ENCODE results near the gene SLC9A6.

The SLC9A6 gene

GRCh38 chrX:135985157-135985972 lies at the start of gene SLC9A6:
Gene SLC9A6, plus strand, starts transcription at chrX:135985435. Its CDS starts 224 bp downstream, at chrX:135985659.
- H3K9me3 ChIP-seq (ENCODE audit: control insufficient read depth, insufficient read depth, low read depth, low read length) = no peaks in the 10 kb centered on the region; the same call in 1 of the 2 replicates
- ChIA-PET CTCF (no interaction called here), POLR2A (interaction anchor here (0.6 to 1.4 kb wide), 5 partner anchors 8 to 67 kb away, joined by 4 to 8 read pairs (median 4); partner anchors contain the start of gene MMGT1)
- peak within 1 kb of the TSS; percentile 75 for H3K27ac ChIP-seq (ENCODE audit: extremely low read depth, low read depth, low read length)
- H3K36me3 ChIP-seq (ENCODE audit: control insufficient read depth in 2 of 2, insufficient read depth in 1 of 2, low read length in 2 of 2) = no peaks in the 10 kb centered on the region
- peak within 1 kb of the TSS; percentile 77 for H3K4me3 ChIP-seq (ENCODE audit: low read depth, low read length)
- peaks cover 2% of the 10 kb centered on the region; the same call in 1 of the 2 replicates for H3K4me1 ChIP-seq (ENCODE audit: control insufficient read depth, insufficient read depth, low read length)
- TF ChIP-seq MEIS1 (CRISPR knock-in tag; IDR thresholded peaks at IDR 0.05; ENCODE audit: borderline replicate concordance) = no peak
- peak; percentile 60; the same call in 1 of the 2 replicates for TF ChIP-seq KLF16 (tag by site-specific recombination; IDR thresholded peaks at IDR 0.05)
- peak; percentile 76 for TF ChIP-seq ZBTB26 (tag by site-specific recombination; optimal IDR thresholded peaks at IDR 0.05)
- TF ChIP-seq ZNF211 (tag by site-specific recombination; IDR thresholded peaks at IDR 0.05; ENCODE audit: low read depth) = no peak
- no peak for TF ChIP-seq ZSCAN5A (tag by site-specific recombination; IDR thresholded peaks at IDR 0.05)
- no peak for TF ChIP-seq GLIS1 (tag by site-specific recombination; IDR thresholded peaks at IDR 0.05)
- peak; percentile 75 for TF ChIP-seq ZNF335 (tag by site-specific recombination; conservative IDR thresholded peaks at IDR 0.05)
- TF ChIP-seq OSR2 (tag by site-specific recombination; IDR thresholded peaks at IDR 0.05) = no peak
- TF ChIP-seq ZNF341 (tag by site-specific recombination; IDR thresholded peaks at IDR 0.05; ENCODE audit: low read depth) = peak; percentile 58
- TF ChIP-seq PRDM2 (tag by site-specific recombination; IDR thresholded peaks at IDR 0.05; ENCODE audit: borderline replicate concordance) = no peak
- TF ChIP-seq ZNF626 (tag by site-specific recombination; IDR thresholded peaks at IDR 0.05) = no peak
- peak; percentile 77 for TF ChIP-seq ZNF76 (tag by site-specific recombination; IDR thresholded peaks at IDR 0.05; ENCODE audit: borderline replicate concordance, low read depth)
- no peak for TF ChIP-seq ZBTB21 (tag by site-specific recombination; IDR thresholded peaks at IDR 0.05)
- TF ChIP-seq GLI2 (tag by site-specific recombination; IDR thresholded peaks at IDR 0.05; ENCODE audit: borderline replicate concordance, low read depth) = no peak
- no peak for TF ChIP-seq ZNF140 (tag by site-specific recombination; IDR thresholded peaks at IDR 0.05)
- no peak for TF ChIP-seq ZNF777 (tag by site-specific recombination; IDR thresholded peaks at IDR 0.05; ENCODE audit: borderline replicate concordance)
- TF ChIP-seq ZNF350 (tag by site-specific recombination; IDR thresholded peaks at IDR 0.05) = no peak
- no peak for TF ChIP-seq ZBTB49 (tag by site-specific recombination; IDR thresholded peaks at IDR 0.05; ENCODE audit: low read depth)
- no peak for TF ChIP-seq ZNF544 (tag by site-specific recombination; IDR thresholded peaks at IDR 0.05)
- TF ChIP-seq TRIM28 (IDR thresholded peaks at IDR 0.05; ENCODE audit: borderline replicate concordance, low read length) = no peak
- TF ChIP-seq ZNF146 (tag by site-specific recombination; IDR thresholded peaks at IDR 0.05) = no peak
- no peak for TF ChIP-seq ZNF280D (tag by site-specific recombination; IDR thresholded peaks at IDR 0.05)
